Trophoblast cell (in vitro differentiated cells and primary cell): ENCODE measurements around the gene FRMPD4.

Source experiments
- DNase-seq, 2 donors: peaks; one replicate each; pipeline ENCODE4 v3.0.0-alpha.2; 2016
- H2AFZ ChIP-seq: 2 replicates; pipeline ENCODE4 v1.6.1; 2013; ENCODE audit warnings: low read length, moderate library complexity, mild to moderate bottlenecking; ENCODE audit not compliant: insufficient read depth, poor library complexity
- H2AK5ac ChIP-seq: 2 replicates; pipeline ENCODE4 v1.6.1; 2013; ENCODE audit warnings: mild to moderate bottlenecking, low read length
- H2BK120ac ChIP-seq: 2 replicates; pipeline ENCODE4 v1.6.1; 2013; ENCODE audit warnings: low read length, mild to moderate bottlenecking, moderate library complexity; ENCODE audit not compliant: insufficient read depth, poor library complexity
- H2BK12ac ChIP-seq: 2 replicates; pipeline ENCODE4 v1.6.1; 2013; ENCODE audit warnings: mild to moderate bottlenecking, low read length, moderate library complexity
- H2BK5ac ChIP-seq: 2 replicates; pipeline ENCODE4 v1.6.1; 2013; ENCODE audit warnings: low read length, low read depth, moderate library complexity, mild to moderate bottlenecking; ENCODE audit not compliant: poor library complexity
- H3K14ac ChIP-seq: 2 replicates; pipeline ENCODE4 v1.6.1; 2013; ENCODE audit warnings: mild to moderate bottlenecking, low read length
- H3K18ac ChIP-seq: 2 replicates; pipeline ENCODE4 v1.6.1; 2013; ENCODE audit warnings: mild to moderate bottlenecking, low read length
- H3K23ac ChIP-seq: 2 replicates; pipeline ENCODE4 v1.6.1; 2013; ENCODE audit warnings: low read length
- H3K27ac ChIP-seq: 2 replicates; pipeline ENCODE4 v1.5.1; 2013; ENCODE audit warnings: low read depth, mild to moderate bottlenecking, inconsistent platforms, low read length, moderate library complexity
- H3K27me3 ChIP-seq: 2 replicates; pipeline ENCODE4 v1.6.1; 2013; ENCODE audit warnings: inconsistent platforms, mild to moderate bottlenecking, low read length, moderate library complexity; ENCODE audit not compliant: insufficient read depth
- H3K36me3 ChIP-seq, 2 experiments: 1 replicate in 1 of 2; 2 replicates in 1 of 2; pipeline ENCODE4 v1.6.1; 2013; ENCODE audit warnings: low read length in 2 of 2, mild to moderate bottlenecking in 2 of 2, moderate library complexity in 1 of 2; ENCODE audit not compliant: insufficient read depth in 2 of 2, control insufficient read depth in 1 of 2
- H3K4ac ChIP-seq: 2 replicates; pipeline ENCODE4 v1.6.1; 2013; ENCODE audit warnings: low read depth, mild to moderate bottlenecking, low read length, moderate library complexity
- H3K4me1 ChIP-seq, 2 experiments: 1 replicate in 1 of 2; 2 replicates in 1 of 2; pipeline ENCODE4 v1.6.1; 2013; ENCODE audit warnings: low read length in 2 of 2, mild to moderate bottlenecking in 2 of 2, moderate library complexity in 1 of 2; ENCODE audit not compliant: insufficient read depth in 2 of 2, control insufficient read depth in 1 of 2
- H3K4me2 ChIP-seq: 2 replicates; pipeline ENCODE4 v1.6.1; 2013; ENCODE audit warnings: inconsistent platforms, mild to moderate bottlenecking, low read length, moderate library complexity
- H3K4me3 ChIP-seq: 2 replicates; pipeline ENCODE4 v1.5.1; 2013; ENCODE audit warnings: mild to moderate bottlenecking, low read depth, low read length, inconsistent platforms
- H3K79me1 ChIP-seq: one replicate; pipeline ENCODE4 v1.6.1; 2013; ENCODE audit warnings: low read length
- H3K79me2 ChIP-seq: 2 replicates; pipeline ENCODE4 v1.6.1; 2013; ENCODE audit warnings: low read length, mild to moderate bottlenecking; ENCODE audit not compliant: control insufficient read depth, insufficient read depth, poor library complexity
- H3K9ac ChIP-seq: 2 replicates; pipeline ENCODE4 v1.6.1; 2013; ENCODE audit warnings: mild to moderate bottlenecking, low read length
- H3K9me3 ChIP-seq: 2 replicates; pipeline ENCODE4 v1.6.1; 2013; ENCODE audit warnings: low read depth, mild to moderate bottlenecking, control low read depth, inconsistent platforms, low read length; ENCODE audit not compliant: insufficient read depth
- H4K12ac ChIP-seq: 2 replicates; pipeline ENCODE4 v1.6.1; 2013; ENCODE audit warnings: low read depth, mild to moderate bottlenecking, low read length, moderate library complexity
- H4K8ac ChIP-seq: 2 replicates; pipeline ENCODE4 v1.6.1; 2013; ENCODE audit warnings: low read depth, mild to moderate bottlenecking, low read length, moderate library complexity
- H4K91ac ChIP-seq: one replicate; pipeline ENCODE4 v1.6.1; 2013; ENCODE audit warnings: low read depth, mild to moderate bottlenecking, low read length, moderate library complexity
- WGBS: extraction: QIAGEN DNeasy Blood & Tissue Kit; methylation state at CpG from one replicate; pipeline ENCODE4 v1.1.7; 2013; ENCODE audit warnings: missing lambda C conversion rate; ENCODE audit not compliant: insufficient read length, insufficient coverage; ENCODE audit errors: extremely low coverage; 5-methylcytosine and 5-hydroxymethylcytosine counted together

The FRMPD4 gene

DNA sequence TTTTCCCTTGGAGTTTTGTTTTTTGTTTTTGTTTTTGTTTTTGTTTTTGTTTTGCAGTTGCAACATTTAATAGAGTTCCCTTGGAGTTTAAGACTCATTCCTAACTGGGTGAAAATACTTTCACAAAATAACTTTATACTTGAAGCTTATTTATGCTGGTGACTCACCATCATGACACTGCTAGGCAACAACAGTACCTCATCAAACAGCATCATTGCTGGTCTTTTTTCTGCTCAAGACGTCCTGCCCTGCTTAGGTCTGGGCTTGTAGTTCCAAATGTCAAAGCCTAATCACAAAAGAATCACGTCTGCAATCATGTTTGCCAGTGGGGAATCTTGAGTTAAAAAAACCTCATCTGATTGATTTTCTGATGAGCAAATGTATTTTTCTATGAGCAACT is 547.3 kb downstream of the FRMPD4 start:
- no peak overlapping the region for H3K18ac ChIP-seq
- WGBS: no CpG with 5 or more reads among the region's 2 CpGs

DNA sequence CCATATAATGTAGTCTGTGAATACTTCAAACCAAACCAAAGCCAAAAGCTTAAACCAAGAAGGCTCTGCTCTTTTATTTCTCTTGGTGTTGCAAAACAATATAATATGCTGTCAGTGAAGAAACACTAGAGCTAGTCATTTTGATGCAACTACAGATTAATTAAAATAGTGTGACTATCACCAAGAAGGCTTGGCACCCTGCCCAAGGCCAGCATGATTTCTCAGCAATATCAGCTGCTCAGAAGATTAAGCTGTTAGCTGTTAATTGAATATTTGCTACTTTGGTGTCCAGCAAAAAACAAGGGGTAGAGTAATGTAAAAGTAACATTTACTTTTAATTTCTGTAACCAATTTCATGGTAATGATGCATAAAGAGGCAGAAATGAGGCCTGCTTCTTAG is 548.1 kb downstream of the FRMPD4 start:
- H3K9me3 ChIP-seq: no peaks in the 10 kb centered on the region
- no peaks in the 10 kb centered on the region for H3K79me2 ChIP-seq
- DNase-seq: no peak
- H3K79me1 ChIP-seq: no peaks in the 10 kb centered on the region
- H2AFZ ChIP-seq: no peak overlapping the region
- H2BK120ac ChIP-seq: no peak overlapping the region
- H3K4me1 ChIP-seq: no peaks in the 10 kb centered on the region
- H4K12ac ChIP-seq: no peak overlapping the region
- no peaks in the 10 kb centered on the region for H3K36me3 ChIP-seq
- H4K8ac ChIP-seq: no peak overlapping the region
- no peak overlapping the region for H3K14ac ChIP-seq
- no peak overlapping the region for H2BK12ac ChIP-seq
- no peak overlapping the region for H2AK5ac ChIP-seq
- no peak overlapping the region for H3K9ac ChIP-seq
- no peak overlapping the region for H3K4ac ChIP-seq
- H3K18ac ChIP-seq: no peak overlapping the region
- H3K23ac ChIP-seq: no peak overlapping the region
- no peaks in the 10 kb centered on the region for H3K27me3 ChIP-seq
- H3K27ac ChIP-seq: no peak overlapping the region
- no peak overlapping the region for H3K4me2 ChIP-seq
- no peak overlapping the region for H2BK5ac ChIP-seq
- H3K4me3 ChIP-seq: no peak overlapping the region
- no peak overlapping the region for H4K91ac ChIP-seq

More for the DNA sequence above, 547.3 kb downstream of the FRMPD4 start:
- no peak overlapping the region for H2BK5ac ChIP-seq
- H3K36me3 ChIP-seq: no peaks in the 10 kb centered on the region
- H4K8ac ChIP-seq: no peak overlapping the region
- no peak overlapping the region for H4K12ac ChIP-seq
- no peak for DNase-seq
- H3K27me3 ChIP-seq: no peaks in the 10 kb centered on the region
- H2BK120ac ChIP-seq: no peak overlapping the region
- no peak overlapping the region for H2AFZ ChIP-seq
- no peak overlapping the region for H3K9ac ChIP-seq
- no peaks in the 10 kb centered on the region for H3K9me3 ChIP-seq
- H3K14ac ChIP-seq: no peak overlapping the region
- no peak overlapping the region for H3K4me3 ChIP-seq
- no peaks in the 10 kb centered on the region for H3K79me1 ChIP-seq
- H3K79me2 ChIP-seq: no peaks in the 10 kb centered on the region
- no peak overlapping the region for H3K27ac ChIP-seq
- H4K91ac ChIP-seq: no peak overlapping the region
- H3K23ac ChIP-seq: no peak overlapping the region
- H3K4me1 ChIP-seq: no peaks in the 10 kb centered on the region
- no peak overlapping the region for H3K4ac ChIP-seq
- no peak overlapping the region for H2BK12ac ChIP-seq
- H2AK5ac ChIP-seq: no peak overlapping the region
- no peak overlapping the region for H3K4me2 ChIP-seq

DNA sequence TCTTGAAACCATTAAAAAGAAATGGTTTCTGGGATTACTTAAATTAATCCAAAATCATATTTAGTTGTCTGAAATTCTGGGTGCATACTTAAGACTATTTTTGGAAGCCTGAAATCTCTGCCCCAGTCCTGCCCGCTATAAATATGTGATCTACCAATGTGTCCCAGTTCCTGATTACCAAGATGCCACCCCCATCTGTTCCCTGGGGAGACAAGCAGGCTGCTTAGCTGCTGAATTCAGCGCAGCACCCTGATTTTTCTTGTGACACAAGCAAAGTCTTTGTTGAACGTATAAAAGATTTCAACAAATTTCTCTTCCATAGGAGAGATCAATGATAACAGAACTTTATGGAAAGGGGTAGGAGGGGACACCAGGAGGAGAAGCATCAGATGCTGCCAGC is 552.4 kb downstream of the FRMPD4 start:
- WGBS: no CpG with 5 or more reads among the region's 3 CpGs
- no peak overlapping the region for H2BK120ac ChIP-seq
- no peak overlapping the region for H4K8ac ChIP-seq
- no peaks in the 10 kb centered on the region for H3K79me2 ChIP-seq
- H3K27ac ChIP-seq: no peak overlapping the region
- no peak overlapping the region for H3K9ac ChIP-seq
- H2AFZ ChIP-seq: no peak overlapping the region
- H3K18ac ChIP-seq: no peak overlapping the region
- no peak overlapping the region for H4K91ac ChIP-seq
- no peak for DNase-seq
- no peaks in the 10 kb centered on the region for H3K36me3 ChIP-seq
- H2AK5ac ChIP-seq: no peak overlapping the region
- H3K23ac ChIP-seq: no peak overlapping the region
- H3K27me3 ChIP-seq: no peaks in the 10 kb centered on the region
- no peak overlapping the region for H3K4me2 ChIP-seq
- no peaks in the 10 kb centered on the region for H3K79me1 ChIP-seq
- H3K9me3 ChIP-seq: no peaks in the 10 kb centered on the region
- no peak overlapping the region for H3K14ac ChIP-seq
- H4K12ac ChIP-seq: no peak overlapping the region
- no peak overlapping the region for H2BK5ac ChIP-seq
- no peak overlapping the region for H2BK12ac ChIP-seq
- H3K4me3 ChIP-seq: no peak overlapping the region
- H3K4ac ChIP-seq: no peak overlapping the region
- H3K4me1 ChIP-seq: no peaks in the 10 kb centered on the region

DNA sequence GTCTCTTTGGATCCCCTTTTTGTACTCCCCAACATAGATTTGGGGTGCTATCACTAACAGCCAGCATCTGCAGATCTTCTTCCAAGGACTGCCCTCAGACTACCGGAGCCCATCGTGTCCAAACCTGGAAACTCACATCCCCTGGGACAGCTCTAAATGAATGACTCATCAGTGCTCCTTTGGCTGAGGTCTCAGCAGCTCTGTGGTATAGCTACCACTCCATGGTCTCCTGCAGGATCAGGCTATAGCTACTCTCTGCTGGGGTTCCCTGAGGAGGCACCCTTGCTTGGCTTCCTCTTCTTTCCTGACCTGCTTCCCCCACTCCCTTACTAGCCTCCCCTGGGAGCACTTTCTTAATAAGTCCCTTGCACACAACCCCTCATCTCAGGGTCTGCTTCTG is 555.5 kb downstream of the FRMPD4 start:
- Histone ChIP-seq H2BK120ac (no peak overlapping the region), H3K79me1 (no peaks in the 10 kb centered on the region), H3K36me3 (no peaks in the 10 kb centered on the region), H4K12ac (no peak overlapping the region), H3K14ac (no peak overlapping the region), H3K79me2 (no peaks in the 10 kb centered on the region), H3K4me1 (no peaks in the 10 kb centered on the region), H4K8ac (no peak overlapping the region), H2AFZ (no peak overlapping the region), H3K27ac (no peak overlapping the region), H2BK12ac (no peak overlapping the region), H2BK5ac (no peak overlapping the region), H3K23ac (no peak overlapping the region), H3K27me3 (no peaks in the 10 kb centered on the region), H2AK5ac (no peak overlapping the region), H4K91ac (no peak overlapping the region), H3K9ac (no peak overlapping the region), H3K18ac (no peak overlapping the region), H3K4me3 (no peak overlapping the region), H3K4me2 (no peak overlapping the region), H3K4ac (no peak overlapping the region), H3K9me3 (no peaks in the 10 kb centered on the region)
- DNase-seq: no peak
- no CpG with 5 or more reads among the region's 2 CpGs for WGBS

DNA sequence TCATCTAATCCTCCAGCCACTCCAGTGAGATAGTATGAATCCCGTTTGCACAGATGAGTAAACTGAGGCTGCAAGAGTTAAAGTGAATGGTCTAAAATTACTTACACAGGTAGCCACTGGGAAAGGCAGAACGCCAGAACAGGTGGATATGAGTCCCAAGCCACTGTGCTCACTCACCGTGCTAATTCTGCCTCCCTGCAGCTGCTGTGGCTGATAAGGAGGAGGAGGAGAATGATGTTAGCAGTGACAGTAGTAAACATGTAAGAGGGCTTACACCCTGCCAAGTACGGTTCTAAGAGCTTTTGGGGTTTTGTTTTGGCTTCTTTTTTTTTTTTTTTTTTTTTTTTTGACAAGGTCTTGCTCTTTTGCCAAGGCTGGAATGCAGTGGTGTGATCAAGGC is 562.5 kb downstream of the FRMPD4 start:
- Histone ChIP-seq H3K9ac (no peak overlapping the region), H3K4ac (no peak overlapping the region), H3K9me3 (no peaks in the 10 kb centered on the region), H2BK120ac (no peak overlapping the region), H4K91ac (no peak overlapping the region), H2AFZ (no peak overlapping the region), H3K14ac (no peak overlapping the region), H4K12ac (no peak overlapping the region), H2AK5ac (no peak overlapping the region), H2BK5ac (no peak overlapping the region), H3K4me3 (no peak overlapping the region), H3K23ac (no peak overlapping the region), H3K27me3 (no peaks in the 10 kb centered on the region), H3K27ac (no peak overlapping the region), H3K79me2 (no peaks in the 10 kb centered on the region), H3K36me3 (no peaks in the 10 kb centered on the region), H3K79me1 (no peaks in the 10 kb centered on the region), H4K8ac (no peak overlapping the region), H2BK12ac (no peak overlapping the region), H3K18ac (no peak overlapping the region), H3K4me1 (no peaks in the 10 kb centered on the region), H3K4me2 (no peak overlapping the region)
- DNase-seq: no peak
- no CpG with 5 or more reads among the region's 4 CpGs for WGBS
